ENCODE data around the gene GATAD2A.
A peak's percentile ranks its signal among the peaks of the same experiment; 100 is the strongest.

Gene GATAD2A

DNA sequence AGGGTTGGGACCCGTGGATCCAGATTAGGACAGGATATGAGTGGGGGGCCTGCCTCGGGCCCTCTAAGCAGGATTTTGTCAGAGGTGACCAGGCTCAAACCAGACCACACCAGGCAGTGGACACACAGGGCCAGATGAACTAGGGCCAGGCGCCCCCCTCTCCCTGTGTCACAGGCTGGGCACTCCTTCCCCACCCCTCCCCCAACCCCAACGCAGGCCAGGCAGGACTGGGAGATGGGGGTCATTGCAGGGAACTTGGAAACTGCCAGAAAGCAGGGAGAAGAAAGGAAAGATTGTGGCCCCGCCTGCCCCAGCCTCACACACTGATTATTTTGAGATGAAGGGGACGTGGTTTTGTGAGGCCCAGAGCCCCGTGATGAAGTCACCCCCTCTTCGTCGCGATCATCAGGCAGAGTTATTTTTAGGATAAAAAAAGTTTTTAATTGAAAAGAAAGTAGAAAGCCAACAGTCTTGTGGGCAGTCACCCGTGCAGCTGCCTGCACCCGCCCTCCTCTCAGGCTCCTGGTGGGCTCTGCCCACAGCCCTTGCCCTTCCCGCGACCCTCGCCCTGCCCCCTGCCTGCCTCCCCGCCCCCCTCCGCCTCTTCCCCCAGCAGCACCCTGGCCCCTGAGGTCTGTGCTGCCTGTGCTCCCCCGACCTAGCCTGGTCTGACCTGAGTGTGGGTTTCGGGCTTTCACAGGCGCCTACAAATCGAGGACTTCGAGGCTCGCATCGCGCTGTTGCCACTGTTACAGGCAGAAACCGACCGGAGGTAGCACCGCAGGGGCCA lies 121.3 kb downstream of the GATAD2A start:
- TF ChIP-seq CTCF (IDR thresholded peaks at IDR 0.05; ENCODE audit: low read depth, low read length, missing control alignments), result no peak
- no peak overlapping the region for H3K4me3 ChIP-seq (ENCODE audit: low read depth, low read length)
- DNase-seq (ENCODE audit: low read depth), result no peak
- in situ Hi-C loops (cut with HindIII; ENCODE audit: low sequenced_read_pairs), result no loop called here

GRCh38 chr19:19527371-19527656 lies 121.8 kb downstream of the GATAD2A start:
- TF ChIP-seq CTCF (IDR thresholded peaks at IDR 0.05; ENCODE audit: low read depth, low read length, missing control alignments), result no peak
- H3K4me3 ChIP-seq (ENCODE audit: low read depth, low read length), result no peak overlapping the region
- no peak for DNase-seq (ENCODE audit: low read depth)
- in situ Hi-C loops (cut with HindIII; ENCODE audit: low sequenced_read_pairs), result no loop called here

DNA sequence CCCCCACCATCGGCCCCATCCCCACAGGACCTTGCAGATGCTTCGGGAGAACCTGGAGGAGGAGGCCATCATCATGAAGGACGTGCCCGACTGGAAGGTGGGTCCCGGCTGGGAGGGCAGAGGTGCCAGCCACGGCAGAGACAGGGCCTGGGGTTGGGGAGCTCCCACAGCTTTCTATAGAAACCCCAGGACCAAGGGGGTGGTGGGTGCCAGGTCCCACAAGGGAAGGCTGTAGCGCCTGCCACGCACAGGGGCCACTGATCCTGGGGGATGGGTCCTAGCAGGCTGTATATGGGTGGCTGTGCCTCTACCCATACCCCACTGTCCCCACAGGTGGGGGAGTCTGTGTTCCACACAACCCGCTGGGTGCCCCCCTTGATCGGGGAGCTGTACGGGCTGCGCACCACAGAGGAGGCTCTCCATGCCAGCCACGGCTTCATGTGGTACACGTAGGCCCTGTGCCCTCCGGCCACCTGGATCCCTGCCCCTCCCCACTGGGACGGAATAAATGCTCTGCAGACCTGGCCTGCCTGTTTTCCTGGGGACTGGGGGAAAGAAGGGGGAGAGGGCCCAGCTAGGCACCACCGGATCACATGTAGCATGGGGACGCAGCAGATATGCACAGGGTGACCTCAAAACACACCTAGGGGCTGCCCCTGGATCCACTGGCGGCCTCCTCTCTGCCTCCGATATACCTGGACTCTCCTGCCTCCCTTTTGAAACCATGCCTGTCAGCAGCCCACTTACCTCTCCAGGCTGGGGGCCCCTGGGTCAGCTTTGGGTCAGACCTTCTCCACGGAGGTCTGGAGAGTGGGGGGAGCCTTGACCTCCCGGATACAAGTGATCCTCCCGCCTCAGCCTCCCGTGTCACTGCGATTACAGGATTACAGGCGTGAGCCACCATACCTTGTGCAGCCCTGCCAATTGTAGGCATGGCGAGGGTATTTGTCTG lies 122.5 kb downstream of the GATAD2A start:
- in situ Hi-C loops (cut with HindIII; ENCODE audit: low sequenced_read_pairs), result no loop called here
- no peak overlapping the region for H3K4me3 ChIP-seq (ENCODE audit: low read depth, low read length)
- TF ChIP-seq CTCF (IDR thresholded peaks at IDR 0.05; ENCODE audit: low read depth, low read length, missing control alignments), result no peak
- DNase-seq (ENCODE audit: low read depth), result no peak

- no peak for DNase-seq (ENCODE audit: low read depth)
- H3K4me3 ChIP-seq (ENCODE audit: low read depth, low read length), result peak within 1 kb of the TSS; percentile 1
- TF ChIP-seq CTCF (IDR thresholded peaks at IDR 0.05; ENCODE audit: low read depth, low read length, missing control alignments), result no peak
- in situ Hi-C loops (cut with HindIII; ENCODE audit: low sequenced_read_pairs), result no loop called here
Observed at GRCh38 chr19:19528721-19529490, 123.4 kb downstream of the GATAD2A start, which contains the start of gene YJEFN3. YJEFN3 (plus strand) TSS chr19:19528911; CDS start chr19:19528933, 22 bp downstream.

- no peak overlapping the region for H3K4me3 ChIP-seq (ENCODE audit: low read depth, low read length)
- in situ Hi-C loops (cut with HindIII; ENCODE audit: low sequenced_read_pairs), result loop anchor here (5.0 kb wide), 1 partner anchor 62 kb away; no protein-coding TSS in a partner anchor
- no peak for TF ChIP-seq CTCF (IDR thresholded peaks at IDR 0.05; ENCODE audit: low read depth, low read length, missing control alignments)
- no peak for DNase-seq (ENCODE audit: low read depth)
Observed at GRCh38 chr19:19529783-19530422, 124.4 kb downstream of the GATAD2A start.

All from astrocyte of the cerebellum (primary cell).